Spleen (tissue), 11 donors: Measurements from ENCODE around the gene CACNB3. TPM values are rescaled to one million over a fixed set of nuclear protein-coding genes. Genes with fewer than 3 reads are reported as not detected.
"Not testable (repeated sequence)": the region's sequence is repeated elsewhere in the genome, so short reads cannot be mapped to it uniquely, and the experiment has no call there.

ENCODE experiments used
- DNase-seq: peaks from one replicate; pipeline ENCODE4 v3.0.0-alpha.2; 2020
- H3K27ac ChIP-seq, 8 donors: fragments of 200-600 bp; sonication (generic) in 7 of 8; 1 replicate in 4 of 8; 2 replicates in 4 of 8; pipeline versions ENCODE4 v1.5.0 to v1.8.0; 2016 to 2021; ENCODE audit warnings: inconsistent platforms in 4 of 8, mild to moderate bottlenecking in 4 of 8, moderate library complexity in 1 of 8
- H3K27me3 ChIP-seq, 7 donors: fragments of 200-600 bp; sonication (generic) in 6 of 7; replicated peaks in 1 of 7; 1 replicate in 4 of 7; 2 replicates in 3 of 7; pipeline versions ENCODE4 v1.5.0 to v1.8.0; 2016 to 2021; ENCODE audit warnings: inconsistent platforms in 3 of 7, mild to moderate bottlenecking in 1 of 7
- H3K36me3 ChIP-seq, 6 donors: fragments of 200-600 bp; sonication (generic) in 5 of 6; 1 replicate in 4 of 6; 2 replicates in 2 of 6; pipeline versions ENCODE4 v1.5.0 to v1.8.0; 2016 to 2021; ENCODE audit warnings: inconsistent platforms in 2 of 6
- H3K4me1 ChIP-seq, 6 donors: fragments of 200-600 bp; sonication (generic) in 5 of 6; 1 replicate in 3 of 6; 2 replicates in 3 of 6; pipeline versions ENCODE4 v1.5.0 to v1.8.0; 2016 to 2021; ENCODE audit warnings: inconsistent platforms in 3 of 6
- H3K4me3 ChIP-seq, 8 donors: fragments of 200-600 bp; sonication (generic) in 7 of 8; 1 replicate in 4 of 8; 2 replicates in 4 of 8; pipeline versions ENCODE4 v1.5.0 to v1.8.0; 2016 to 2021; ENCODE audit warnings: inconsistent platforms in 4 of 8, mild to moderate bottlenecking in 4 of 8, moderate library complexity in 2 of 8
- H3K9me3 ChIP-seq, 8 donors: fragments of 200-600 bp; sonication (generic) in 7 of 8; 1 replicate in 4 of 8; 2 replicates in 4 of 8; pipeline versions ENCODE4 v1.5.0 to v1.8.0; 2016 to 2021; ENCODE audit warnings: inconsistent platforms in 4 of 8
- POLR2A ChIP-seq, 3 donors: fragments of 450-650 bp; IDR thresholded peaks; one replicate each; pipeline ENCODE4 v1.5.1; 2017; ENCODE audit warnings: antibody characterized with exemption in 3 of 3, mild to moderate bottlenecking in 1 of 3
- POLR2AphosphoS5 ChIP-seq, 3 donors: sonication (generic); formaldehyde crosslinking; IDR thresholded peaks; one replicate each; pipeline ENCODE4 v1.5.1; 2017; ENCODE audit warnings: antibody characterized with exemption in 3 of 3
- WGBS, 5 donors: extraction: QIAGEN DNeasy Blood & Tissue Kit in 3 of 5; methylation state at CpG; one replicate each; pipeline versions ENCODE4 v1.1.5 to v1.1.7; 2013 to 2018; 5-methylcytosine and 5-hydroxymethylcytosine counted together
- intact Hi-C: fragments of 100-400 bp; cut with DNase I; formaldehyde crosslinking; loops from one replicate; pipeline ENCODE4 v1.15.0; 2023; ENCODE audit warnings: low total_unique reads
- polyA plus RNA-seq, 3 donors: library from polyadenylated mRNA; stranded (reverse); fragments of 200-250 nt; gene quantifications; one replicate each; pipeline ENCODE4 v1.2.1, GENCODE V29; 2013
- total RNA-seq, 7 donors: library from RNA; depleted of rRNA in 3 of 7; stranded (reverse); fragments of >200 nt in 3 of 7; fragmentation: NEBNext Ultra II Directional in 4 of 7; extraction: Animal tissue kit (Norgen Biotek cat#: 25700) in 4 of 7; gene quantifications; one replicate each; pipeline versions ENCODE4 v1.1.0 to v1.2.1, GENCODE V29; 2016 to 2021
- TF ChIP-seq, protein P1 (sequence below), 11 experiments: fragments of 200-600 bp in 7 of 11; fragments of 450-650 bp in 4 of 11; sonication (generic) in 4 of 11; IDR thresholded peaks in 8 of 11; conservative IDR thresholded peaks in 3 of 11; 1 replicate in 7 of 11; 2 replicates in 4 of 11; pipeline versions ENCODE4 v1.4.0 to v1.8.0; 2016 to 2021; ENCODE audit warnings: antibody characterized with exemption in 11 of 11, inconsistent platforms in 4 of 11, mild to moderate bottlenecking in 1 of 11
- donor health status: healthy with polysubstance abuse.
- donor health status: DM: no; HTN: no; CAD: no; lungs with moderate emphysema.
- donor health status: DM: no; HTN: no; CAD: no.
- donor health status: Bipolar disorder and iron deficiency.
- donor health status: healthy.
- donor health status: DM: no; HTN: no; CAD: no.
- donor health status: DM: yes; HTN: yes; CAD: no.

Gene CACNB3
- total and polyA plus RNA-seq, 10 donors, result 2.5 to 16.1 (median 6.0) TPM

DNA sequence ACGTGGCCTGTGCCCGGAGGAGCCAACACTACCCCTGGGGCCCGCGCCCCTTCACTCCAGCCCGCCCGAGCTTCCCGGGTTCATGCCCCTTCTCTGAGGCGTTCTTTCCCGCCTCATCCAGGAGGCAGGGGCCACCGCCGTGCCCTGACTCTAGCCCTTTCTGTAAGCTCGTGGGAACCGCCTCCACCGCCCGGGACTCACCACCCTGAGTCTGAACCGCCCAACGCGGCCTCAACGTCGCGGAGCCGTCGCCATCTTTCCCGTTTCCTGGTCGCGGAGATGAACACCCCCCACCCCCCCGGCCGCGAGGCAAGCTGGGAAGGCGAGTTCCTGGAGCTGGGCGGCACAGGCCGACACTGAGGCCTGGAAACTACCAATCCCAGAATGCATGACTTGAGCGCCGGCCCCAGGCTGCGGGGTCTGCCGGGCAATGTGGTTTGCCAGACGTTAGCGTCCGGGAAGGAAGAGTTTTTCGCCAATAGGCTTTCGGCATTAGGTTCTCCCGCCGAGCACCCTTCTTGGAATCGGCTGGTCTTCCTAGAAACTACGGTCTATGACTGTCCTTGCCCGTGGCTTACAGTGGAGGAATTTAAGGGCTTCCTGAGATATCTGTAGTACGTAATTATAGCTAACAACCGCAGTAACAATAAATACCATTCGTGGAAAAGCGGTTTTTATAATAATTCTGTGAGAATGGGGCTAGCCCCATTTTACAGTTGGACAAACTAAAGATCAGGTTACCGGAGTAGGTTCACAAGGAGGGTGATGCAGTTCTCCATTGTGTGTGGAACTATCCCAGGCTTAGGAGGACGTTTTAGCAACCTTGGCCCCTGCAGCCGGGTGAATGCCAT lies 33.8 kb downstream of the CACNB3 start, which contains the start of gene DDX23:
TSS of gene DDX23 (minus strand) at position 281 of the 851 bp plus-strand sequence. CDS start 6,381 bp downstream, outside the sequence.
- Histone ChIP-seq H3K9me3 (no peaks in the 10 kb centered on the region), H3K27ac (peak within 1 kb of the TSS; percentile 82 to 93 (median 92)), H3K36me3 (peaks cover 0 to 35% (median 6%) of the 10 kb centered on the region in 6 donors), H3K4me3 (peak within 1 kb of the TSS; percentile 70 to 99 (median 91)), H3K4me1 (peaks cover 23 to 60% (median 46%) of the 10 kb centered on the region in 6 donors), H3K27me3 (no peaks in the 10 kb centered on the region)
- peak; percentile 97 for DNase-seq
- intact Hi-C loops, result loop anchor here (2.0 kb wide), 1 partner anchor 39 kb away; no protein-coding TSS in a partner anchor
- whole genome bisulfite sequencing, 5 donors, result 0 to 1% (median 0%) methylated on average over 45 to 53 of the region's 53 CpGs
- TF ChIP-seq POLR2AphosphoS5 (IDR thresholded peaks at IDR 0.05), result peak; percentile 85 to 95 (median 89)
- TF ChIP-seq, protein P1, sequence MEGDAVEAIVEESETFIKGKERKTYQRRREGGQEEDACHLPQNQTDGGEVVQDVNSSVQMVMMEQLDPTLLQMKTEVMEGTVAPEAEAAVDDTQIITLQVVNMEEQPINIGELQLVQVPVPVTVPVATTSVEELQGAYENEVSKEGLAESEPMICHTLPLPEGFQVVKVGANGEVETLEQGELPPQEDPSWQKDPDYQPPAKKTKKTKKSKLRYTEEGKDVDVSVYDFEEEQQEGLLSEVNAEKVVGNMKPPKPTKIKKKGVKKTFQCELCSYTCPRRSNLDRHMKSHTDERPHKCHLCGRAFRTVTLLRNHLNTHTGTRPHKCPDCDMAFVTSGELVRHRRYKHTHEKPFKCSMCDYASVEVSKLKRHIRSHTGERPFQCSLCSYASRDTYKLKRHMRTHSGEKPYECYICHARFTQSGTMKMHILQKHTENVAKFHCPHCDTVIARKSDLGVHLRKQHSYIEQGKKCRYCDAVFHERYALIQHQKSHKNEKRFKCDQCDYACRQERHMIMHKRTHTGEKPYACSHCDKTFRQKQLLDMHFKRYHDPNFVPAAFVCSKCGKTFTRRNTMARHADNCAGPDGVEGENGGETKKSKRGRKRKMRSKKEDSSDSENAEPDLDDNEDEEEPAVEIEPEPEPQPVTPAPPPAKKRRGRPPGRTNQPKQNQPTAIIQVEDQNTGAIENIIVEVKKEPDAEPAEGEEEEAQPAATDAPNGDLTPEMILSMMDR (IDR thresholded peaks at IDR 0.05 in 8 of 11, conservative IDR thresholded peaks at IDR 0.05 in 3 of 11), result peak in 1 of 11 experiments; percentile 34
- TF ChIP-seq POLR2A (IDR thresholded peaks at IDR 0.05), result peak in 2 of 3 donors; percentile 3 to 34

DNA sequence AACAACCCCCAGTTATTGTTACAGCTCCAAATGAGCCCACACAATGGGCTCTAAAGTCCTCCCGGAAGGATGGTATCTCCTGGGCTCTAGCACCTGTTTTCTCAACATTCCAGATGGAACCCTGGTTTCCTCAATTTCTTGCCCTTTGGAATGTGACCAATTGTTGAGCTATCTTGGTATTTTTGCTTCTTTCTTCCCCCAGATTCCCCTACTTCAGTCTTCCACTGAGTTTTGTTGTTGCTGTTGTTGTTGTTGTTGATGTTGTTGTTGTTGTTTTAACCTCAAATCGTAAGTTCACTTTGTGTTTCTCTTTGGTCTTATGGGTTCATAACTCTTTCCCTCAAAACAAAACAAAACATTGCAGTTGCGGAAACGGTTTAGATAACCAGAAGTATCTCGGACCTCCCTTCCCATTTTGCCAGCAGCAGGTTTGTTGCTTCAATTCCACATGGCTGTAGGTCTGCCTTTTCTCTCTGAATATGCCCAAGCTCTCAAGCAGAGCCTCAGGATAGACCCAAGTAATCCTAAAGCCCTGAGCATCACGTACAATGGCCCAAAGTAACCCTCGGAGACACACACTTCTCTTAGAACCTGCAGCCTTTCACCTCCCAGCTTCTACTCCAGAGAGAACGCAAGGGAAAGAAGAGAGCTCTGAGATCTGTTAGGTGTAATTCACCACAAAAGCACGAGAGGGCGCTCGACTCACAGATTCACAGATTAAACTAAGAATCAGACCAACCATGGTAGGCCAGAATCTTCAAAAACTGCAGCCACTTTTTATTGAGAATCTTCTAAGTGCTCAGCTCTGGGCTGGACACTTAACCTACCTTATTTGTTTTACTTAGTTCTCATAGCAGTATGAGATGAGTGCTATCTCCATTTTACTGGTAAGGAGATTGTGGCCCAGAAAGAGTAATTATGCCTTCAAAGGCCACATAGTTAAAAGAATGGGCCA lies 34.7 kb downstream of the CACNB3 start:
- Histone ChIP-seq H3K4me3 (peak overlapping the region; percentile 70 to 99 (median 91)), H3K27ac (peak overlapping the region; percentile 82 to 93 (median 92)), H3K27me3 (no peaks in the 10 kb centered on the region), H3K36me3 (peaks cover 0 to 26% (median 6%) of the 10 kb centered on the region in 6 donors), H3K4me1 (peaks cover 18 to 51% (median 42%) of the 10 kb centered on the region in 6 donors), H3K9me3 (no peaks in the 10 kb centered on the region)
- peak; percentile 89 for DNase-seq
- TF ChIP-seq, protein P1 (IDR thresholded peaks at IDR 0.05 in 8 of 11, conservative IDR thresholded peaks at IDR 0.05 in 3 of 11), result peak; percentile 90 to 95 (median 93)
- TF ChIP-seq POLR2AphosphoS5 (IDR thresholded peaks at IDR 0.05), result no peak
- intact Hi-C loops, result loop anchor here (2.0 kb wide), 1 partner anchor 38 kb away; no protein-coding TSS in a partner anchor
- WGBS, 5 donors, result 0 to 2% (median 1%) methylated on average over 11 of the region's 11 CpGs

DNA sequence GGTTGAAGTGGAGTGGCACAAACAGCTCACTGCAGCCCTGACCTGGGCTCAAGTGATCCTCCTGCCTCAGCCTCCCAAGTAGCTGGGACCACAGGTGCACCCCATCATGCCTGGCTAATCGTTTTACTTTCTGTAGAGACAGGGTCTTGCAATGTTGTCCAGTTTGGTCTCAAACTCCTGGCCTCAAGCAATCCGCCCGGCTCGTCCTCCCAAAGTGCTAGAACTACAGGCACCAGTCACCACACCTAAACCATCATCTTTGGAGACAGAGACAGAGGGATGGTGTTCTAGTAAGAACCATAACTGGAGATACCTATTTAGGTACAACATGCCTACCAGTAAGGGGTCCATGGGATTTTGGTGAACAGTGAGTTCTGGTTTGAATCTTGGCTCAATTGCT lies 36.2 kb downstream of the CACNB3 start:
- Histone ChIP-seq H3K27me3 (no peaks in the 10 kb centered on the region), H3K27ac (no peak overlapping the region), H3K4me3 (no peak overlapping the region), H3K4me1 (peaks cover 18 to 36% (median 31%) of the 10 kb centered on the region in 6 donors), H3K9me3 (no peaks in the 10 kb centered on the region), H3K36me3 (peaks cover 0 to 15% (median 5%) of the 10 kb centered on the region in 6 donors)
- TF ChIP-seq, protein P1 (IDR thresholded peaks at IDR 0.05 in 8 of 11, conservative IDR thresholded peaks at IDR 0.05 in 3 of 11), result no peak
- no peak for TF ChIP-seq POLR2A (IDR thresholded peaks at IDR 0.05)
- WGBS, 5 donors, result 81 to 95% (median 87%) methylated on average over 4 of the region's 4 CpGs
- intact Hi-C loops, result no loop called here
- no peak for DNase-seq

DNA sequence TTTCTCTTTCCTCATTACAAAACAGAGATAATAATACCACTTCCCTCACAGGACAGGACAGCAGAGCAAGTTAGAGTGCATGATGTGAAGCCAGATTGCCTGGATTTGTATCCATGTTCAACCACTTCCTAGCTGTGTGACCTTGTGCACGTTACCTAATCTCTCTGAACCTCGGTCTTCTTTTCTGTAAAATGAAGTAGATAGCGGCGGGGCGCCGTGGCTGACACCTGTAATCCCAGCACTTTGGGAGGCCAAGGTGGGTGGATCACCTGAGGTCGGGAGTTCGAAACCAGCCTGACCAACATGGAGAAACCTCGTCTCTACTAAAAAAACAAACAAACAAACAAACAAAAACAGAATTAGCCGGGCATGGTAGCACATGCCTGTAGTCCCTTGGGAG lies 36.6 kb downstream of the CACNB3 start:
- intact Hi-C loops, result not testable (repeated sequence)

More for the DNA sequence above, 36.6 kb downstream of the CACNB3 start:
- DNase-seq, H3K4me3 ChIP-seq, H3K27me3 ChIP-seq, H3K27ac ChIP-seq, H3K9me3 ChIP-seq: not testable (repeated sequence)
- peaks cover 0 to 10% (median 1%) of the 10 kb centered on the region in 6 donors for H3K36me3 ChIP-seq
- peaks cover 15 to 32% (median 27%) of the 10 kb centered on the region in 6 donors for H3K4me1 ChIP-seq
- 90 to 94% (median 91%) methylated on average over 10 of the region's 10 CpGs for WGBS, 5 donors
